Measurements from ENCODE around the gene RAX2.
"Not testable (repeated sequence)": the region's sequence is repeated elsewhere in the genome, so short reads cannot be mapped to it uniquely, and the experiment has no call there.

The RAX2 gene

GRCh38 chr19:3780786-3781304, 8.8 kb upstream of the RAX2 start:
- intact Hi-C loops (cut with DNase I) = no loop called here
- no peak for DNase-seq

- peak in 1 of 10 donors; percentile 73 for DNase-seq
- intact Hi-C loops (cut with DNase I) = no loop called here
These were observed 7.1 kb upstream of the RAX2 start for GRCh38 chr19:3778899-3779723.

GRCh38 chr19:3778104-3778867, 6.3 kb upstream of the RAX2 start:
- intact Hi-C loops (cut with DNase I) = no loop called here
- no peak for DNase-seq

GRCh38 chr19:3776479-3777040, 4.5 kb upstream of the RAX2 start:
- intact Hi-C loops (cut with DNase I) = no loop called here
- no peak for DNase-seq

- intact Hi-C loops (cut with DNase I) = no loop called here
These were observed 3.8 kb upstream of the RAX2 start for GRCh38 chr19:3775831-3776230.

GRCh38 chr19:3775374-3775711, 3.3 kb upstream of the RAX2 start:
- DNase-seq = no peak
- intact Hi-C loops (cut with DNase I) = no loop called here

More at GRCh38 chr19:3775831-3776230, 3.8 kb upstream of the RAX2 start:
- no peak for DNase-seq

- DNase-seq = no peak
- intact Hi-C loops (cut with DNase I) = no loop called here
These were observed 2.8 kb upstream of the RAX2 start for GRCh38 chr19:3774621-3775373.

- no peak for DNase-seq
- intact Hi-C loops (cut with DNase I) = no loop called here
These were observed 1.9 kb upstream of the RAX2 start for GRCh38 chr19:3773814-3774515.

GRCh38 chr19:3771000-3771905, 775 bp downstream of the RAX2 start:
- no peak for DNase-seq
- intact Hi-C loops (cut with DNase I) = no loop called here

GRCh38 chr19:3770136-3770999, 1.7 kb downstream of the RAX2 start:
- intact Hi-C loops (cut with DNase I) = no loop called here
- no peak for DNase-seq

GRCh38 chr19:3769494-3769893, 2.5 kb downstream of the RAX2 start:
- intact Hi-C loops (cut with DNase I) = no loop called here
- DNase-seq = no peak

GRCh38 chr19:3768748-3769099, 3.3 kb downstream of the RAX2 start:
- intact Hi-C loops (cut with DNase I) = no loop called here
- DNase-seq = no peak

GRCh38 chr19:3768015-3768747, 3.8 kb downstream of the RAX2 start:
- intact Hi-C loops (cut with DNase I) = no loop called here
- DNase-seq = no peak

GRCh38 chr19:3767050-3767449, 5.0 kb downstream of the RAX2 start:
- intact Hi-C loops (cut with DNase I) = no loop called here
- DNase-seq = no peak

- intact Hi-C loops (cut with DNase I) = no loop called here
- DNase-seq = no peak
These were observed 5.5 kb downstream of the RAX2 start for GRCh38 chr19:3766520-3766919.

GRCh38 chr19:3765757-3766156, 6.3 kb downstream of the RAX2 start:
- intact Hi-C loops (cut with DNase I) = not testable (repeated sequence)

GRCh38 chr19:3765121-3765520, 6.9 kb downstream of the RAX2 start:
- no peak for DNase-seq
- intact Hi-C loops (cut with DNase I) = no loop called here

More at GRCh38 chr19:3765757-3766156, 6.3 kb downstream of the RAX2 start:
- DNase-seq = not testable (repeated sequence)
